GM18951 (cell line): ENCODE measurements around the gene DERA.
"Not testable (repeated sequence)": the region's sequence is repeated elsewhere in the genome, so short reads cannot be mapped to it uniquely, and the experiment has no call there.

Source experiments
- POLR2A ChIP-seq: IDR thresholded peaks from 4 replicates; pipeline ENCODE4 v1.6.1; 2011; ENCODE audit warnings: mild to moderate bottlenecking; ENCODE audit not compliant: insufficient read length, insufficient read depth; ENCODE audit errors: extremely low read depth
- in situ Hi-C: fragments of 300-500 bp; cut with MboI; formaldehyde crosslinking; loops from one replicate; pipeline ENCODE4 v1.12.0; 2022; ENCODE audit warnings: low sequenced_read_pairs, mixed read lengths, inconsistent platforms; ENCODE audit not compliant: unreplicated experiment

Gene DERA

DNA sequence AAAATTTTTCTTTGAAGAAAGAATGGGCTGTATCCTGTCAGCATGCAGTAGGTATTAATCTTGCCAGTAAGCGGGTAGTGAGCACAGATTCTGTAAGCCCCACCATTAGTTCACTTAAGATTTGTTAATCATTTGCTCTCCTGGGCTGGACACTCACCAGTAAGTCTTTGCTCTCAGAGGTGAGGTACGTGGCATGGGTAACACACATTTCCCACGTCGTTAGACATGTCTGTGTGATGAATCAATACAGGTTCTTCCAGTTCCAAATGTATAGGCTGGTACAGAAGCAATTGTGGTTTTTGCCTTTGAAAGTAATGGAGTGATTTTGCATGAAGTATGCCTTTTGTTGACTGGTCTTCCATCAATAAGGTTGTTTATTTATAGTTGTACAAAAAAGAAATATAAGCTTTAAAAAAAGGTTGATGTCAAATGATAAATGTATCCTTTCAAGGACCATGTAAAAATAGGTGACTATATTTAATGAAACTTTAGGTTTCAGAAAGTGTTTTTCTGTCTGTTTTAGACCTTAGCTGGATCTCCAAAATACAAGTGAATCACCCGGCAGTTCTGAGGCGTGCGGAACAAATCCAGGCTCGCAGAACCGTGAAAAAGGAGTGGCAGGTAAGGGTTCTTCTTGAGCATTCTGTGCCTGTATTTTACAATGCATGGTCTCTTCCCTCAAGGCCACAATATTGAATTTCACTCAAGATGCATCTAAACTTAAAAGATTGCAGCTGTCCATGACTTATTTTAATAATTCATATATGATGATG is 45.5 kb downstream of the DERA start:
- TF ChIP-seq POLR2A, result no peak
- in situ Hi-C loops, result no loop called here

DNA sequence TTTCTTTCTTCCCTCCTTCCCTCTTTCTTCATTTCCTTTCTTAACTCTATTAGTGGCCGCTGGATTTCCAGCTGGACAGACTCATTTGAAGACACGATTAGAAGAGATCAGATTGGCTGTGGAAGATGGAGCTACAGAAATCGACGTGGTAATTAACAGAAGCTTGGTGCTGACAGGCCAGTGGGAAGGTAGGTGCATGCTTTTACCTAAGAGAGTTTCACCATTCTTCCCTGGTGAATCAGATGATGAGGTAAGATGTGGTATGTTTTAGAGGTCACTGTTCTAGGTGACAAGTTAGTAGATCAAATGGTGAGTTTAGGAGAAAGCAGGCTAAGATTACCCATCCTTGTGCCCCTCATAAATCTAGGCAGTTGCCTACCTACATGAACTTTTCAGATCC is 51.6 kb downstream of the DERA start:
- in situ Hi-C loops, result no loop called here
- no peak for TF ChIP-seq POLR2A

DNA sequence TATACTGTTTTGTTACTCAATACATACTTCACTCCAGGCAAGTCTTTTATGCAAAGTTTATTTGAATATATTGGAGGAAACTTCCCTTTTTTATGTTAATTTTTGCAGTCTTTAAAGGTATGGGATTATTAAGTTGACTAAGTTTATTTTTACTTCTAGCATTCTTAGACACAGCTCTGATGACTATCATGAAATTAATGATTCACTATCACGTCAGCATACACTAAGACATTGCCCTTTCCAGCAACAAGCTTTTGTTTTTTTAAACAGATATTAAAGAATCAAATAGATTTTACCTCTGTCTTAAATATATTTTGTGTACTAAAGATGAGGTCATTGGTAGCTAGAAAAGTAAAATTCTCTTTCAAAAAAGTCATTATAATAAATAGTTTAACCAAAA is 52.1 kb downstream of the DERA start:
- in situ Hi-C loops, result no loop called here
- TF ChIP-seq POLR2A, result no peak

DNA sequence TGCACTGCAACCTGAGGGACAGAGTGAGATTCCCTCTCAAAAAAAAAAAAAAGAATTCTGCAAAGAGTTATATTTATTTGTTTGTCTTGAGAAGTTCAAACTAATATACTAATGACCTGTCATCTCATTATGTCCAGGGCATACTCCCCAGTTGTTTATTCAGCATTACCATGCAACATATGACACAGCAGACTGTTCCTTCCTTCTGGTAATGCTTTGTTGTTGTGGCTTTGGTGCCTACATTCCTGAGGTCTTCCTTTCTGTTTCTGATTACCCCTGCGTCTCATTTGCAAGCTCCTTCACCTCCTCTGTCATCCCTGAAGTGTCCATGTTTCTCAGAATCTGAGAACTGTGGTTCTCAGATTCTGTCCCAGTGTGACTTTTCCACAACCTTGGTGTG is 55.3 kb downstream of the DERA start:
- in situ Hi-C loops, result no loop called here

DNA sequence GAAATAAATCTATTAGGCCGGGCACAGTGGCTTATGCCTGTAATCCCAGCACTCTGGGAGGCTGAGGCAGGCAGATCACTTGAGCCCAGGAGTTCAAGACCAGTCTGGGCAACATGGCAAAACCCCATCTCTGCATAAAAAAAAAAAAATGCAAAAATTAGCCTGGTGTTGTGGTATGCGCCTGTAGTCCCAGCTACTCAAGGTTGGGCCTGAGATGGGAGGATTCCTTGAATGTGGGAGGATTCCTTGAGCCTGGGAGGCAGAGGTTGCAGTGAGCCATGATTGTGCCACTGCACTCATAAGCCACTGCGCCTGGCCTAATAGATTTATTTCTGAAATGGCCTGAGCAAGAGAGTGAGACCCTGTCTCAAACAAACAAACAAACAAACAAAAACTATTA is 55.9 kb downstream of the DERA start:
- in situ Hi-C loops, result not testable (repeated sequence)

More for the DNA sequence above, 55.3 kb downstream of the DERA start:
- TF ChIP-seq POLR2A, result no peak

DNA sequence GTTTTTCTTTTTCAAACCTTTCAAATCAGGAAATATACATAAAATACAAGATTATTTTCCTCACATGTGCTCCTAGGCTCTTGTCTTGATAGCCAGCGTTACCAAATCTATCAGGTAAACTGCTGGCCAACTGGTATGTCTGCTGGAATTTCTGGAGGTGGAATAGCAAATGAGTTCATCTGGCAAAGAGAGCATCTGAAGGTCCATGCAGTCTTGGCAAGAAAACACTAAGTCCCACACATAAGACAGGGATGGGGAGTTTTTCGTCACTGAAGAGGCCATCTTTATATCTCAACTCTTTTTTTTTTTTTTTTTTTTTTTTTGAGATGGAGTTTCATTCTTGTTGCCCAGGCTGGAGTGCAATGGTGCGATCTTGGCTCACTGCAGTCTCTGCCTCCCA is 60.1 kb downstream of the DERA start:
- no peak for TF ChIP-seq POLR2A
- in situ Hi-C loops, result no loop called here

DNA sequence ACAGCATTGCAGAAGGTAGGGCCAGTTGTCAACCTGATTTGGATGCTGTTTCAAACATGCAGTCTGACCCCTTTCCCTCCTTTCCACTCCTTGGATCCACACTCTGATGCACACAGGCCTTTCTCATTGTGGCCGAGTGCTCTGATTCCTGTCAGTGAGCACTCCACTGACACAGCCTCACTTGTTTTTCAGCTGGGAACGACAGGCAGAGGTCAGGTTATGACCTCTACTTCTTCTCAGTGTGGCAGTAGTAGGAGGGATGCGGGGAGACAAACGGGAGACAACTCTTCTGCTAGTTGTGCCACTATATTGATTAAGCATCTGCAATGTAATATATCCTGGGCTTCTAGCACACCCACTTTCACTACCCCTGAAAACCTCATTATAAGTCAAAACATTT is 61.8 kb downstream of the DERA start:
- in situ Hi-C loops, result no loop called here
- no peak for TF ChIP-seq POLR2A

DNA sequence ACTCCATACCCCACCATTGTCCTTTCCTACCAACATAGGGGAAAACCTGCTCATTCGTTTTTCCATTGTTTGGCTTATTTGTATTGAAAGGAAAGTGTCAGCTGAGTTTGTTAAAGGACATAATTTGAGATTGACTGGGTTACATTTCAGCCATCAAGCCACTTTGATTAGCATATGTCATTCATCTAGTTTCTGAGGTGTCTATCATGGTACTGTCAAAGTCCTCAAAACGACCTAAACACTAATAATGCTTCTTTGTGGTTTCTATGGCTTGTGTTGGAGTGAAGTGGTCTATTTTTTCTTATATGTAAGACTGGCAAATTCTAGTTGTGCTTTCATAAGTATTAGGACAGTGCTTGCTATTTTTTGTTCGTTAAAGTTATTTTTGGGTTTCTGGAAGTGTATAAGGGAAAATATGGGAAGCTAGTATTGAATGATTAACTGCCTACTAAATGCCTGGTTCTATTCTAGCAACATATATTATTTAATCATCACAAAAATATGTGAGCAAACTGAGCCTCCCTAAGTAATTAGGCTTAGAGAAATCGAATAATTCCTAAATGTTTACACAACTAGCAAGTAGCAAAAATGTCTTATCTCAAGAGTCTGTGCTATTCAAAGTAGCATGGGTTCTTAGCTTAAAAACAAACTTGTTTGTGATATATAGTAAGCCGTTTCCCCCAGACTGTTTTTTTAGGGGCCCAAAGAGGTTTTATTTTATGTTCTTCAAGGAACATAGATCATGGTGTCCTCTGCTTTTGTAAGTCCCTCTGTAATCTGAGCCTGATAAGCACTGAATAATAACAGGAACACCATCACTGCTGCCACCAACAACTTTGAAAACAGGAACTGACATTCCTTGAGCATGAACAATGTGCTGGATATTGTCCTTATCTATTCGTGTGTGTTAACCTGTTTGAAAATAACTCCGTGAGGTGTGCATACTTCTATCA is 67.1 kb downstream of the DERA start:
- in situ Hi-C loops, result no loop called here
- no peak for TF ChIP-seq POLR2A

DNA sequence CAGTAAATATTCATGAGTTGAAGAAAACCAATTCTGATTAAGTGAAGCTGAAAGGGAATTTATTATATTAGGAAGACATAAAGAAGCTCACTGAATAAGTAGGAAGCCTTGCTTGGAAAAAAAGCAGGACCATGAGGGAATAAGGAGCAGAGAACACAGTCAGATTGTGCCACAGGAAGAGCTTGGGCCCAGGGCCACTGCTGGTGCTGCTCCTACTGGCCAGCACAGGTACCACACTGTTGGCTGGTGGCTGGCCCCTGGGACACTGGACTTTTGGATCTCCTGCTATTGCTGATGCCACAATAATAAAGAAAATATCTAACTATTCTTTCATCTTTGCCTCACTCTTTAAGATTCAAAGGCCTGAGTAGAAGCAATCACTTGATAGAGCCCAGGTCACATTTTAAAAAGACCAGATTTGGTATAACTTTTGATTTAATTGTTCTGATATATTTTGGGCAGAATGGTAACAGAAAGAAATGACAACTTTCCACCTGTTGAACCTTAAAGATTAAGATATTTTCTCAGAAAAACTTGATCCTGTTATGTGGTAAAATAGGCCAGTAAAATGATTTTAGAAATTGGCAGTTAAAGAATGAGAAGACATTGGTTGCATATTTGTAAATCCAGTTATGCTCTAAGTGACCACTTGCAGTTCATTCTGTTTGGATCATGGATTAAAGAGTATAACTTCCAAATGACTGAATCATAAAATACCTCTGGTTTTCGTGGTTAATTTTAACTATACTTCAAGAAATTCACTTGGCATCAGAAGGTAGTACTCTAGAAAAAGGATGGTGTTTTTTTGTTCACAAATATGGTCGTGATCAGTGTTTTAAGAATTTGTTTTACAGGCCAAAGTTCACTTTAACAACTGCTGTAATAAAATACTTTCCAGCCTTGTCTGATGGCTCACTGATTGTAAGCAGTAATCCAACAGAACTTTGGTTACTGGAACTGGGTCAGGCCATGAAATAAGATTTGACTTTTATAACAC is 68.3 kb downstream of the DERA start:
- no peak for TF ChIP-seq POLR2A
- in situ Hi-C loops, result no loop called here

DNA sequence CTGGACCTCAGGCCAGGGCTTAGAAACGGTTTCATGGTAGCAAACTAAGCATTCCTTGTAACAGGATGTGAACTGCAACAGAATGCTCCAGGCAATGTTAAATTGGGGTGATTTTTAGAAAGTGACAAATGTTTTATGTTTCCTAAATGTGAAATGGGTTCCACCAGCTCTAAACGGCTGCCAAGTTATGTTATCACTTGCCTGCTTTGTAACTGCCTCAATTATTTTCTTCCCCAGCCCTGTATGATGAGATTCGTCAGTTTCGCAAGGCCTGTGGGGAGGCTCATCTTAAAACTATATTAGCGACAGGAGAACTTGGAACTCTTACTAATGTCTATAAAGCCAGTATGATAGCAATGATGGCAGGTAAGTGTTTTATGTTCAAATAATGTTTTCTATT is 70.9 kb downstream of the DERA start:
- TF ChIP-seq POLR2A, result no peak
- in situ Hi-C loops, result no loop called here

DNA sequence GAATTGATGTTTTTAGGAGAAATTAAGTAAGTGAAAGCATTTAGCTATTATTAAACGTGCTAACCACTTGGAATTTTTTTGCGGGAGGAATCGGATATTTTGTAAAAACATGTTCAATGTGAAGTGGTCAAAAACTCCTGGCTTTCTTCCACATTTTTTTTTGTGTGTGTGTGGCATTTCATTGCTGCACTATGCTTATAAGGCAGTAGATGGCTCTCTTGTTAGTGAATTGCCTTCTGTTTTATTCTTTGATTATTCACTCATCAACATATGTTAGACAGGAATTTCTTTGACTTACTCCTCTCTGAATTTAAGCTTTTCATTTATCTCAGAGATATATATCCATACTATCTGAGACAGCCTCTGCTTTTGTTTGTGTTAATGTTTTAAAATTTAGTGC is 71.3 kb downstream of the DERA start:
- in situ Hi-C loops, result no loop called here
- TF ChIP-seq POLR2A, result no peak

DNA sequence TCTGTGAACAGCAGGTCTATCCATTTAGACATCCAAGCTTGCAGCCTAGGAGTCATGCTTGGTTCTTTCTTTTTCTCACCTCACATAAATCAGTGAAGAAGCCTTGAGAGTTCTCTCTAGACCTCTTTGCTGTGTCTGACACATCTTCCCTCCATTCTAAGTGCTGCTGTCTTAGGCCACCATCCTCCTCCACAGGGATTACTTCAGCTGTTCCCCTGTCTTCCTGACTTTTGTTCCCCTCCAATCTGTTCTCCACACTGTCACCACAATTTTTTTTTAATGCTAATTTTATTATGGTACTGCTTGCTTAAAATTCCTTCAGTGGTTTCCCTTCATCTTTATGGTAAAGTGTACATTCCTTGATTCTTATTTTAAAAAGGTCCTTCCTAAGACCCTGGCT is 71.8 kb downstream of the DERA start:
- in situ Hi-C loops, result no loop called here
- no peak for TF ChIP-seq POLR2A
